HCT116 (cell line): Measurements from ENCODE around the gene SUN5. TPM values are rescaled to one million over a fixed set of nuclear protein-coding genes. Genes with fewer than 3 reads are reported as not detected.

ENCODE experiments used
- ATAC-seq: fragments of 200-7000 bp; cut with Tn5 transposase; 2 replicates; pipeline ENCODE4 v1.9.1; 2020; ENCODE audit warnings: mild to moderate bottlenecking, moderate library complexity
- BruUV-seq: library from RNA; stranded (reverse); fragments of 400-500 nt; replicated peaks from 2 replicates; lab custom pipeline; 2021; lab: Mats Ljungman, UMichigan
- CTCF ChIA-PET: fragments of 300-600 bp; sonication (Branson Sonifier 250); formaldehyde crosslinking; loops from one replicate; lab custom pipeline; 2021; ENCODE audit warnings: antibody characterized with exemption; lab: Charles Lee
- POLR2A ChIA-PET: fragments of 300-600, 350-600 bp; sonication (Branson Sonifier 250); formaldehyde crosslinking; loops from one replicate; lab custom pipeline; 2021; ENCODE audit warnings: antibody characterized with exemption; lab: Charles Lee
- RAD21 ChIA-PET, 2 experiments: fragments of 300-600 bp; sonication (Branson Sonifier 250); formaldehyde crosslinking; loops; one replicate each; lab custom pipeline; 2023; ENCODE audit warnings: low total read pairs in 2 of 2; ENCODE audit not compliant: uncharacterized antibody in 2 of 2, unreplicated experiment in 2 of 2, low non-redundant PET in 1 of 2; lab: Charles Lee
- DNase-seq: peaks from one replicate; pipeline ENCODE4 v3.0.0-alpha.2; 2010; ENCODE audit warnings: low read depth, low spot score
- H2AFZ ChIP-seq: fragments of 200-600 bp; shearing (Covaris generic), sonication (generic); 2 replicates; pipeline ENCODE4 v1.6.1; 2017; ENCODE audit warnings: low read depth, mixed run types, mixed read lengths, antibody characterized with exemption, low read length; ENCODE audit not compliant: poor library complexity, severe bottlenecking
- H3K27ac ChIP-seq: 2 replicates; pipeline ENCODE4 v1.5.1; 2012; ENCODE audit warnings: low read depth, low read length
- H3K27me3 ChIP-seq: fragments of 200-600 bp; sonication (generic); 2 replicates; pipeline ENCODE4 v1.6.1; 2016; ENCODE audit warnings: mixed run types, low read length, mixed read lengths; ENCODE audit not compliant: insufficient read depth
- H3K36me3 ChIP-seq, 2 experiments: fragments of 200-500 bp in 1 of 2; fragments of 200-600 bp in 1 of 2; sonication (Bioruptor generic) in 1 of 2; sonication (generic) in 1 of 2; 2 replicates each; pipeline versions ENCODE4 v1.5.1 to v1.6.1; 2014 to 2016; ENCODE audit warnings: low read length in 2 of 2, inconsistent platforms in 1 of 2, mixed read lengths in 1 of 2, mixed run types in 1 of 2; ENCODE audit not compliant: insufficient read depth in 2 of 2, control insufficient read depth in 1 of 2
- H3K4me1 ChIP-seq, 2 experiments: fragments of 200-600 bp in 1 of 2; sonication (generic) in 1 of 2; 2 replicates each; pipeline versions ENCODE4 v1.5.1 to v1.6.1; 2012 to 2017; ENCODE audit warnings: low read length in 2 of 2, inconsistent platforms in 1 of 2, mild to moderate bottlenecking in 1 of 2, mixed read lengths in 1 of 2, mixed run types in 1 of 2, moderate library complexity in 1 of 2; ENCODE audit not compliant: insufficient read depth in 2 of 2, control insufficient read depth in 1 of 2
- H3K4me2 ChIP-seq: fragments of 200-600 bp; sonication (generic); 2 replicates; pipeline ENCODE4 v1.6.1; 2017; ENCODE audit warnings: mixed run types, low read length, mixed read lengths
- H3K4me3 ChIP-seq, 2 experiments: fragments of 200-600 bp in 1 of 2; sonication (generic) in 1 of 2; replicated peaks in 1 of 2; 2 replicates each; pipeline ENCODE4 v1.5.1; 2011 to 2016; ENCODE audit warnings: low read length in 2 of 2, control low read depth in 1 of 2, low read depth in 1 of 2, mild to moderate bottlenecking in 1 of 2, mixed read lengths in 1 of 2, mixed run types in 1 of 2
- H3K79me2 ChIP-seq: fragments of 200-600 bp; sonication (generic); 2 replicates; pipeline ENCODE4 v1.6.1; 2017; ENCODE audit warnings: mild to moderate bottlenecking, mixed run types, low read length, moderate library complexity, mixed read lengths; ENCODE audit not compliant: insufficient read depth
- H3K9ac ChIP-seq: fragments of 200-600 bp; sonication (generic); 2 replicates; pipeline ENCODE4 v1.6.1; 2016; ENCODE audit warnings: low read length, mixed read lengths
- H3K9me2 ChIP-seq: fragments of 200-600 bp; sonication (generic), shearing (Covaris generic); 2 replicates; pipeline ENCODE4 v1.6.1; 2017; ENCODE audit warnings: mixed run types, mild to moderate bottlenecking, moderate library complexity; ENCODE audit not compliant: insufficient read depth
- H3K9me3 ChIP-seq, 2 experiments: fragments of 200-500 bp in 1 of 2; fragments of 200-600 bp in 1 of 2; sonication (Bioruptor generic) in 1 of 2; sonication (generic) in 1 of 2; 2 replicates each; pipeline ENCODE4 v1.6.1; 2014 to 2017; ENCODE audit warnings: low read length in 2 of 2, mixed read lengths in 2 of 2, inconsistent platforms in 1 of 2, low read depth in 1 of 2, mild to moderate bottlenecking in 1 of 2, mixed run types in 1 of 2, moderate library complexity in 1 of 2; ENCODE audit not compliant: control insufficient read depth in 1 of 2, insufficient read depth in 1 of 2
- H4K20me1 ChIP-seq: fragments of 200-600 bp; sonication (generic), shearing (Covaris generic); 2 replicates; pipeline ENCODE4 v1.6.1; 2017; ENCODE audit warnings: mixed run types, mild to moderate bottlenecking, moderate library complexity; ENCODE audit not compliant: insufficient read depth
- CBX3 ChIP-seq: IDR thresholded peaks from 2 replicates; pipeline ENCODE4 v1.6.1; 2012; ENCODE audit warnings: low read depth
- CTCF ChIP-seq, 3 experiments: fragments of 200-600 bp in 1 of 3; sonication (generic) in 1 of 3; IDR thresholded peaks in 2 of 3; conservative IDR thresholded peaks in 1 of 3; 2 replicates each; pipeline ENCODE4 v1.5.1; 2012 to 2017; ENCODE audit warnings: low read depth in 2 of 3, low read length in 2 of 3, antibody characterized with exemption in 1 of 3, borderline replicate concordance in 1 of 3, control low read depth in 1 of 3, mild to moderate bottlenecking in 1 of 3, mixed read lengths in 1 of 3, mixed run types in 1 of 3, moderate library complexity in 1 of 3; ENCODE audit not compliant: insufficient read depth in 1 of 3
- EGR1 ChIP-seq: IDR thresholded peaks from 2 replicates; pipeline ENCODE4 v1.6.1; 2012; ENCODE audit warnings: low read depth
- ELF1 ChIP-seq: IDR thresholded peaks from 2 replicates; pipeline ENCODE4 v1.6.1; 2012; ENCODE audit warnings: low read depth, borderline replicate concordance
- EZH2phosphoT487 ChIP-seq: fragments of 200-600 bp; IDR thresholded peaks from 2 replicates; pipeline ENCODE4 v1.6.1; 2018; ENCODE audit warnings: antibody characterized with exemption, borderline replicate concordance
- FOSL1 ChIP-seq: IDR thresholded peaks from 2 replicates; pipeline ENCODE4 v1.6.1; 2012; ENCODE audit warnings: low read depth
- JUND ChIP-seq: IDR thresholded peaks from 2 replicates; pipeline ENCODE4 v1.6.1; 2012
- POLR2A ChIP-seq: IDR thresholded peaks from 2 replicates; pipeline ENCODE4 v1.7.0; 2011; ENCODE audit warnings: borderline replicate concordance; ENCODE audit not compliant: insufficient read depth, insufficient read length; ENCODE audit errors: extremely low read depth
- RAD21 ChIP-seq: IDR thresholded peaks from 2 replicates; pipeline ENCODE4 v1.6.1; 2012; ENCODE audit warnings: low read depth, mild to moderate bottlenecking
- YY1 ChIP-seq: IDR thresholded peaks from 2 replicates; pipeline ENCODE4 v1.6.1; 2011; ENCODE audit warnings: low read length, low read depth, moderate library complexity, mild to moderate bottlenecking; ENCODE audit not compliant: insufficient replicate concordance; ENCODE audit errors: extremely low read depth
- ZFX ChIP-seq: fragments of 450-650 bp; IDR thresholded peaks from 2 replicates; pipeline ENCODE4 v1.6.1; 2017
- ZNF274 ChIP-seq: fragments of 200-500 bp; sonication (Bioruptor generic); IDR thresholded peaks from 2 replicates; pipeline ENCODE4 v1.6.1; 2014; ENCODE audit warnings: mild to moderate bottlenecking, low read depth, low read length, inconsistent platforms
- intact Hi-C: fragments of 100-400 bp; cut with micrococcal nuclease; formaldehyde crosslinking; loops from 2 replicates; pipeline ENCODE4 v1.10.0; 2022
- total RNA-seq: library from RNA; stranded (reverse); gene quantifications from one replicate; pipeline ENCODE4 v1.2.1, GENCODE V29; 2021; ENCODE audit not compliant: unreplicated experiment
- TF ChIP-seq, protein P1 (sequence below): IDR thresholded peaks from 2 replicates; pipeline ENCODE4 v1.6.1; 2011; ENCODE audit warnings: mild to moderate bottlenecking, low read length, moderate library complexity; ENCODE audit not compliant: insufficient replicate concordance; ENCODE audit errors: extremely low read depth
- TF ChIP-seq, protein P2 (sequence below): IDR thresholded peaks from 2 replicates; pipeline ENCODE4 v1.6.1; 2012

The SUN5 gene
- total RNA-seq, 1 experiment from 2014 or later: not detected

DNA sequence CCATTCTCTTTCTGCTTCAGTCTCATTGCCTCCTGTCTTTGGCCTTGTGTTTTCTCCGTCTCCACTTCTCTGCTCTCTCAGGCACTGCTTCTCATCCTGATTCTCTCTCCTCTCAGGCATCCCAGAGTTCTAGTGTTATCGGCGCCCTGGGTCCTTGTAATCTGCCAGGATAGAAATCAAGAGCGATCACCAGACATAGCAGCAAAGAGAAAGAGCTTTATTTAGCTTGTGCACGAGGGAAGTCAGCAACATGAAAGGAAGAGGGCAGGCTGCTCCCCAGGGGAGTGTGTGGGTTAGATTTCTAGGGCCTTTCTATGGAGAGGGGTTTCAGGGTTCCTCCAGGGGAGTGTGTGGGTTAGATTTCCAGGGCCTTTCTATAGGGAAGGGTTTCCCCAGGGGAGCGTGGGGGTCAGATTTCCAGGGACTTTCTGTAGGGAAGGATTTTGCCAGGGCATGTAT is 32.5 kb downstream of the SUN5 start:
- ChIA-PET POLR2A (no interaction called here), CTCF (no interaction called here), RAD21 (no interaction called here)
- Histone ChIP-seq H2AFZ (no peak overlapping the region), H4K20me1 (no peaks in the 10 kb centered on the region), H3K9me2 (no peaks in the 10 kb centered on the region), H3K27ac (no peak overlapping the region), H3K27me3 (no peaks in the 10 kb centered on the region), H3K36me3 (no peaks in the 10 kb centered on the region), H3K9ac (no peak overlapping the region), H3K79me2 (no peaks in the 10 kb centered on the region), H3K4me2 (no peak overlapping the region), H3K9me3 (no peaks in the 10 kb centered on the region), H3K4me1 (no peaks in the 10 kb centered on the region), H3K4me3 (no peak overlapping the region)
- ATAC-seq (no peak), DNase-seq (no peak)
- no peak for TF ChIP-seq ZNF274
- TF ChIP-seq CTCF (IDR thresholded peaks at IDR 0.05 in 2 of 3, conservative IDR thresholded peaks at IDR 0.05 in 1 of 3; ENCODE audit: borderline replicate concordance in 1 of 3, insufficient read depth in 1 of 3, low read depth in 2 of 3, low read length in 2 of 3): no peak
- TF ChIP-seq, protein P1, sequence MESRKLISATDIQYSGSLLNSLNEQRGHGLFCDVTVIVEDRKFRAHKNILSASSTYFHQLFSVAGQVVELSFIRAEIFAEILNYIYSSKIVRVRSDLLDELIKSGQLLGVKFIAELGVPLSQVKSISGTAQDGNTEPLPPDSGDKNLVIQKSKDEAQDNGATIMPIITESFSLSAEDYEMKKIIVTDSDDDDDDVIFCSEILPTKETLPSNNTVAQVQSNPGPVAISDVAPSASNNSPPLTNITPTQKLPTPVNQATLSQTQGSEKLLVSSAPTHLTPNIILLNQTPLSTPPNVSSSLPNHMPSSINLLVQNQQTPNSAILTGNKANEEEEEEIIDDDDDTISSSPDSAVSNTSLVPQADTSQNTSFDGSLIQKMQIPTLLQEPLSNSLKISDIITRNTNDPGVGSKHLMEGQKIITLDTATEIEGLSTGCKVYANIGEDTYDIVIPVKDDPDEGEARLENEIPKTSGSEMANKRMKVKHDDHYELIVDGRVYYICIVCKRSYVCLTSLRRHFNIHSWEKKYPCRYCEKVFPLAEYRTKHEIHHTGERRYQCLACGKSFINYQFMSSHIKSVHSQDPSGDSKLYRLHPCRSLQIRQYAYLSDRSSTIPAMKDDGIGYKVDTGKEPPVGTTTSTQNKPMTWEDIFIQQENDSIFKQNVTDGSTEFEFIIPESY: no peak
- no peak for TF ChIP-seq EZH2phosphoT487
- TF ChIP-seq ELF1: no peak
- no peak for TF ChIP-seq YY1
- TF ChIP-seq RAD21: no peak
- TF ChIP-seq EGR1: no peak
- no peak for TF ChIP-seq POLR2A
- no peak for TF ChIP-seq FOSL1
- TF ChIP-seq CBX3: no peak
- TF ChIP-seq JUND: no peak
- TF ChIP-seq ZFX: no peak
- TF ChIP-seq, protein P2, sequence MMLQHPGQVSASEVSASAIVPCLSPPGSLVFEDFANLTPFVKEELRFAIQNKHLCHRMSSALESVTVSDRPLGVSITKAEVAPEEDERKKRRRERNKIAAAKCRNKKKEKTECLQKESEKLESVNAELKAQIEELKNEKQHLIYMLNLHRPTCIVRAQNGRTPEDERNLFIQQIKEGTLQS: no peak
- intact Hi-C loops: no loop called here
- BruUV-seq: no TSS peak
